ENCODE measurements around the gene SHCBP1L.

- TF ChIP-seq EZH2 (IDR thresholded peaks at IDR 0.05): no peak
- TF ChIP-seq POLR2AphosphoS5 (IDR thresholded peaks at IDR 0.05; ENCODE audit: borderline replicate concordance, low read depth, low read length): no peak
- TF ChIP-seq FOXP2 (optimal IDR thresholded peaks at IDR 0.05; ENCODE audit: control extremely low read depth, extremely low read length, insufficient read depth): no peak
Observed at GRCh38 chr1:182960046-182960445, 7.1 kb upstream of the SHCBP1L start.
